GM12878 (cell line): ENCODE data around the gene MZT2B. TPM values are rescaled to one million over a fixed set of nuclear protein-coding genes. Genes with fewer than 3 reads are reported as not detected.

ENCODE experiments used
- ATF7 ChIP-seq: fragments of 450-650 bp; IDR thresholded peaks from 2 replicates; pipeline ENCODE4 v1.6.1; 2016; ENCODE audit warnings: low read depth, mild to moderate bottlenecking
- BCL11A ChIP-seq: IDR thresholded peaks from 2 replicates; pipeline ENCODE4 v1.6.1; 2011; ENCODE audit warnings: low read depth, low read length
- CBFB ChIP-seq: IDR thresholded peaks from 2 replicates; pipeline ENCODE4 v1.6.1; 2016; ENCODE audit warnings: antibody characterized with exemption, low read depth
- CTCF ChIP-seq, 3 experiments: IDR thresholded peaks in 2 of 3; conservative IDR thresholded peaks in 1 of 3; 2 replicates each; pipeline ENCODE4 v1.5.1; 2011; ENCODE audit warnings: low read depth in 3 of 3, low read length in 3 of 3, mild to moderate bottlenecking in 3 of 3, control low read depth in 2 of 3, moderate library complexity in 2 of 3, inconsistent platforms in 1 of 3, mixed read lengths in 1 of 3; ENCODE audit not compliant: control insufficient read depth in 2 of 3, insufficient read depth in 1 of 3; ENCODE audit errors: extremely low read depth in 1 of 3
- EP300 ChIP-seq, 2 experiments: fragments of 150-350 bp in 1 of 2; IDR thresholded peaks; 2 replicates each; pipeline ENCODE4 v1.6.1; 2011 to 2012; ENCODE audit warnings: low read depth in 2 of 2, low read length in 2 of 2, borderline replicate concordance in 1 of 2, improper control_type of control experiment in 1 of 2, inconsistent platforms in 1 of 2; ENCODE audit not compliant: control insufficient read depth in 1 of 2
- FOXM1 ChIP-seq: IDR thresholded peaks from 2 replicates; pipeline ENCODE4 v1.6.1; 2012; ENCODE audit warnings: low read depth, mild to moderate bottlenecking, inconsistent platforms, low read length, moderate library complexity
- IKZF2 ChIP-seq, 2 experiments: fragments of 450-650 bp; IDR thresholded peaks; 2 replicates each; pipeline ENCODE4 v1.6.1; 2017; ENCODE audit warnings: mild to moderate bottlenecking in 2 of 2, moderate library complexity in 2 of 2
- MEF2B ChIP-seq: fragments of 450-650 bp; IDR thresholded peaks from 2 replicates; pipeline ENCODE4 v1.6.1; 2018; ENCODE audit warnings: mild to moderate bottlenecking, moderate library complexity; ENCODE audit not compliant: partially characterized antibody, poor library complexity, severe bottlenecking
- MTA2 ChIP-seq: fragments of 450-650 bp; IDR thresholded peaks from 2 replicates; pipeline ENCODE4 v1.6.1; 2016; ENCODE audit warnings: low read depth, mild to moderate bottlenecking, moderate library complexity
- SMARCA5 ChIP-seq: fragments of 450-650 bp; IDR thresholded peaks from 2 replicates; pipeline ENCODE4 v1.6.1; 2017; ENCODE audit warnings: mild to moderate bottlenecking
- SPI1 ChIP-seq: IDR thresholded peaks from 2 replicates; pipeline ENCODE4 v1.6.1; 2011; ENCODE audit warnings: low read depth, mild to moderate bottlenecking, low read length, moderate library complexity, borderline replicate concordance; ENCODE audit not compliant: insufficient read depth
- TCF12 ChIP-seq: IDR thresholded peaks from 2 replicates; pipeline ENCODE4 v1.6.1; 2011; ENCODE audit warnings: low read depth, mild to moderate bottlenecking, low read length
- TCF3 ChIP-seq: IDR thresholded peaks from 2 replicates; pipeline ENCODE4 v1.6.1; 2012; ENCODE audit warnings: low read depth, mild to moderate bottlenecking, low read length, borderline replicate concordance; ENCODE audit not compliant: insufficient read depth
- polyA plus RNA-seq, 11 experiments: library from polyadenylated mRNA; depleted of rRNA in 4 of 11; unstranded in 6 of 11; stranded (reverse) in 5 of 11; fragments of >200 nt; fragmentation: Nextera tagmentation in 4 of 11; fragmentation: Illumina TruSeq in 1 of 11; extraction: Ambion mirVana in 4 of 11; extraction: Trizol in 1 of 11; gene quantifications; 1 replicate in 1 of 11; 2 replicates in 10 of 11; pipeline versions ENCODE4 v1.2.1 to v1.2.3, GENCODE V29; 2011 to 2016; ENCODE audit warnings: inconsistent platforms in 2 of 11, missing spikeins in 2 of 11, low read depth in 1 of 11
- total RNA-seq, 4 experiments: library from RNA; depleted of rRNA in 3 of 4; stranded (reverse); fragments of >200 nt in 3 of 4; fragmentation: Illumina TruSeq in 1 of 4; extraction: Trizol in 1 of 4; gene quantifications; 2 replicates each; pipeline versions ENCODE4 v1.2.1 to v1.2.3, GENCODE V29; 2013 to 2021
- TF ChIP-seq, protein P1 (sequence below): fragments of 450-650 bp; IDR thresholded peaks from 2 replicates; pipeline ENCODE4 v1.6.1; 2017; ENCODE audit warnings: low read depth, mild to moderate bottlenecking, moderate library complexity

MZT2B gene
- total and polyA plus RNA-seq, 10 of the 15 experiments (the other 5 are each of a cell fraction or from before 2014, with no cell fraction given), result 6.3 to 399 (median 198) TPM

DNA sequence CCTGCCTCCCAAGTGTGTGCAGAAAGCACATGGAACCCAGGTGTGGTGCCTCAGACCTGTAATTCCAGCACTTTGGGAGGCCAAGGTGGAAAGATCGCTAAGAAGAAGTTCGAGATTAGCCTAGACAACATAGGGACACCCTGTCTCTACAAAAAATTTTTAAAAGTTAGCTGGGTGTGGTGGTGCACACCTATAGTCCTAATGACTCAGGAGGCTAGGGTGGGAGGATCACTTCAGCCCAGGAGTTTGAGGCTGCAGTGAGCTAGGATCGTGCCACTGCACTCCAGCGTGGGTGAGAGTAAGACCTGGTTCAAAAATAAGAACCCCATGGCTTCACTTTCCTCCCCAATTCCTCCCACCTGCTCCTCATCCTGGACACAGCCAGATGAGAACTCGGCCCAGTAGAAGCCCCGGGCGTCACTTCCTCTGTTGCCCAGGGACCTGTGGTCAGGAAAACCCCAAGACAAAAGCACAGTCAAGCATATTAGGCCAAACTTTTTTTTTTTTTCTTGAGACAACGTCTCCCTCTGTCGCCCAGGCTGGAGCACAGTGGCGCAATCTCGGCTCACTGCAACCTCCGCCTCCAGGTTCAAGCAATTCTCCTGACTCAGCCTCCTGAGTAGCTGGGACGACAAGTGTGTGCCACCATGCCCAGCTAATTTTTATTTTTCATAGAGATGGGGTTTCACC, 24.1 kb upstream of the MZT2B start (continued):
- peak; percentile 13; the same call in 1 of the 2 replicates for TF ChIP-seq MTA2
- 0 out of 6 replicates have a peak, but pooled peaks have one; percentile 1 to 18 (median 9) for TF ChIP-seq CTCF (IDR thresholded peaks at IDR 0.05 in 2 of 3, conservative IDR thresholded peaks at IDR 0.05 in 1 of 3; ENCODE audit: control insufficient read depth in 2 of 3, extremely low read depth in 1 of 3, insufficient read depth in 1 of 3, low read depth in 3 of 3, low read length in 3 of 3)
- TF ChIP-seq TCF12, result peak; percentile 65; the same call in 1 of the 2 replicates
- TF ChIP-seq BCL11A, result 0 out of 2 replicates have a peak, but pooled peaks have one; percentile 41
- 0 out of 2 replicates have a peak, but pooled peaks have one; percentile 17 for TF ChIP-seq TCF3
- peak; percentile 50; the same call in 1 of the 2 replicates for TF ChIP-seq ATF7
- 0 out of 2 replicates have a peak, but pooled peaks have one; percentile 31 for TF ChIP-seq FOXM1
- TF ChIP-seq, protein P1, sequence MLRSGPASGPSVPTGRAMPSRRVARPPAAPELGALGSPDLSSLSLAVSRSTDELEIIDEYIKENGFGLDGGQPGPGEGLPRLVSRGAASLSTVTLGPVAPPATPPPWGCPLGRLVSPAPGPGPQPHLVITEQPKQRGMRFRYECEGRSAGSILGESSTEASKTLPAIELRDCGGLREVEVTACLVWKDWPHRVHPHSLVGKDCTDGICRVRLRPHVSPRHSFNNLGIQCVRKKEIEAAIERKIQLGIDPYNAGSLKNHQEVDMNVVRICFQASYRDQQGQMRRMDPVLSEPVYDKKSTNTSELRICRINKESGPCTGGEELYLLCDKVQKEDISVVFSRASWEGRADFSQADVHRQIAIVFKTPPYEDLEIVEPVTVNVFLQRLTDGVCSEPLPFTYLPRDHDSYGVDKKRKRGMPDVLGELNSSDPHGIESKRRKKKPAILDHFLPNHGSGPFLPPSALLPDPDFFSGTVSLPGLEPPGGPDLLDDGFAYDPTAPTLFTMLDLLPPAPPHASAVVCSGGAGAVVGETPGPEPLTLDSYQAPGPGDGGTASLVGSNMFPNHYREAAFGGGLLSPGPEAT, result peak; percentile 92
- peak; percentile 67; the same call in 1 of the 2 replicates for TF ChIP-seq SPI1
- peak; percentile 90; the same call in 1 of the 2 replicates for TF ChIP-seq CBFB
- TF ChIP-seq IKZF2 (IDR thresholded peaks at IDR 0.05), result peak; percentile 39 to 78
- 0 out of 4 replicates have a peak, but pooled peaks of 1 of the 2 experiments have one; percentile 17 for TF ChIP-seq EP300 (IDR thresholded peaks at IDR 0.05; ENCODE audit: borderline replicate concordance in 1 of 2, control insufficient read depth in 1 of 2, low read depth in 2 of 2, low read length in 2 of 2)
- TF ChIP-seq MEF2B, result peak; percentile 88
- peak; percentile 48; the same call in 1 of the 2 replicates for TF ChIP-seq SMARCA5
